AG09309 (cell line): ENCODE results near the gene SCN8A.

Experiments used
- DNase-seq: peaks from one replicate; pipeline ENCODE4 v3.0.0-alpha.2; 2010; ENCODE audit warnings: low read depth
- H3K4me3 ChIP-seq: 2 replicates; pipeline ENCODE4 v1.5.1; 2011; ENCODE audit warnings: mild to moderate bottlenecking, low read depth, low read length, moderate library complexity; ENCODE audit not compliant: control insufficient read depth
- CTCF ChIP-seq: IDR thresholded peaks from 2 replicates; pipeline ENCODE4 v1.5.1; 2011; ENCODE audit warnings: mild to moderate bottlenecking, low read depth, low read length, inconsistent platforms; ENCODE audit not compliant: insufficient read depth, control insufficient read depth; ENCODE audit errors: missing control alignments

SCN8A gene

GRCh38 chr12:51773145-51773869 is 182.3 kb downstream of the SCN8A start:
- DNase-seq, result peak; percentile 73
- H3K4me3 ChIP-seq, result no peak overlapping the region
- no peak for TF ChIP-seq CTCF

DNA sequence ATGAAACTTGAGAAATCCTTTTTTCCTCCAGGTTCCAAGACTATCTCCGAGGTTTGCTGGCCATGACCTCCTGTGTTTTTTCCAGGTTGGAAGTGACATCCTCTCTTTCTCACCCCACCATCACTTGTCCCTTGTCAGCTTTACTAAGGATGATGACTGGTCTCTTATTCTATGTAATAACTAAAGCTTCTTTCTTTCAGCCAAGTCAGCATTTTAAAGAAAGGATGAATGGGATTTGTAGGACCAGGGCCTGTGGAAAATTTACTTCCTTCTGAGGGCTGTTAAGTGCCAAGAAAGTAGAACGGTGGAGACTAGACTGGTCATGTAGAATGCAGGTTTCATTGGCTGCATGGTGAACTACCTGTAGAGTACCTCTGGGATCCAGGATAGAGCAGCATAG is 183.9 kb downstream of the SCN8A start:
- no peak for DNase-seq
- H3K4me3 ChIP-seq, result no peak overlapping the region
- TF ChIP-seq CTCF, result no peak

DNA sequence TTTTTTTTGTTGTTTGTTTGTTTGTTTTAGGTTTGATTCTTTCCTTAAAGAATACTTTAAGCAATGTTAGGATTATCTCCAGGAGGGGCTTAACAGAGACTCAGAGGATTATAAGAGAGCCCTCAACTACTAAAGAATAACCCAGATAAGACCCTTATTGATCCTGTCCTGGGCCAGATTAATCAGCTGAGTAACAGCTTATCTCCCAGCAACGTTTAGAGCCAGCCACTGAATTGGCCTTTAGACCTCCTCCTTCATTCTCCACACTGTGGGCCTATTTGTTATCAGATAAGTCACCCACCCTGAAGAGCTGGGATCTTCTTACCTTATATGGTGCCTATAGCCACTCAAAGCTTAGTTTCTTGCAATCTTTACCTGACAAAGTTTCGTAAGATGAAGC is 186.4 kb downstream of the SCN8A start:
- TF ChIP-seq CTCF, result no peak
- no peak for DNase-seq
- no peak overlapping the region for H3K4me3 ChIP-seq

DNA sequence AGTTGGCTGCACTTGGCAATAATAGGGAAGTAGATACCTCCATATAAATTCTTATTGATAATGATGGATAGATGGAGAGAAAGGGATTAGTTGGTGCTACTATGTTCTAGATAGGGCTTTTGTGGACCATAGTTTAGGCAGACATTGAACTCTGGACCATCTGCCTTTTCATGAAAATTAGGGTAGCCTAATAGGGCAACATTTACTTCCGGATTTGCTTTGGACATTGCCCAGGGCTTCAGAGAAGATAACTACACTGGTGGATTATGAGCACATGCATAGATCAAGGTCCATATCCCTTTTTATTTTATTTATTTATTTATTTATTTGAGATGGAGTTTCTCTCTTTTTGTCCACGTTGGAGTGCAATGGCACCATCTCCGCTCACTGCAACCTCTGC is 186.9 kb downstream of the SCN8A start:
- no peak overlapping the region for H3K4me3 ChIP-seq
- no peak for DNase-seq
- no peak for TF ChIP-seq CTCF

GRCh38 chr12:51779876-51780275 is 188.8 kb downstream of the SCN8A start:
- TF ChIP-seq CTCF, result no peak
- no peak overlapping the region for H3K4me3 ChIP-seq

GRCh38 chr12:51784688-51785087 is 193.7 kb downstream of the SCN8A start:
- no peak for TF ChIP-seq CTCF
- DNase-seq, result no peak
- no peak overlapping the region for H3K4me3 ChIP-seq

More at GRCh38 chr12:51779876-51780275, 188.8 kb downstream of the SCN8A start:
- DNase-seq, result no peak
